ENCODE measurements around the gene FAM174A.
"Not testable (repeated sequence)": the region's sequence is repeated elsewhere in the genome, so short reads cannot be mapped to it uniquely, and the experiment has no call there.

Gene FAM174A

GRCh38 chr5:100576217-100576751 is 41.1 kb downstream of the FAM174A start:
- no peak for DNase-seq (ENCODE audit: low spot score)

- DNase-seq (ENCODE audit: low spot score) = no peak
These were observed 42.3 kb downstream of the FAM174A start for GRCh38 chr5:100577506-100577905.

GRCh38 chr5:100584069-100584468 is 48.9 kb downstream of the FAM174A start:
- no peak for DNase-seq (ENCODE audit: low spot score)

DNA sequence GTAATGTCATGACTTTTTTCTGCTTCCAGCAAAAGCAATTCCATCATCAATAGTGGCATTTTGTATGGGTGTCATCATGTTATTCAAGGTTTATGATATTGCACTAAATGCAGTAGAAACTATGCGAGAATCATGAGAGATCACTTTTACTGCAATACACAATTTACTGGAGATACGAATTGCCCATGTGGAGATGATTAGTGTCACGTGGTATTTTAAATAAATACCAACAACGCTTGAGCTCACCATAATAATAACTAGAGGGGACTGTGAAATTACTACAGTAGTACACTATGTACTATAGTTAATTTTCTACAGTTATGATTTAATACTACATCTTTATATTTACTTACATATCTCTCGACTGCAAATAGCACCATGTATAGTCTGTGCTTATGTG is 49.7 kb downstream of the FAM174A start:
- no peak for DNase-seq (ENCODE audit: low spot score)

DNA sequence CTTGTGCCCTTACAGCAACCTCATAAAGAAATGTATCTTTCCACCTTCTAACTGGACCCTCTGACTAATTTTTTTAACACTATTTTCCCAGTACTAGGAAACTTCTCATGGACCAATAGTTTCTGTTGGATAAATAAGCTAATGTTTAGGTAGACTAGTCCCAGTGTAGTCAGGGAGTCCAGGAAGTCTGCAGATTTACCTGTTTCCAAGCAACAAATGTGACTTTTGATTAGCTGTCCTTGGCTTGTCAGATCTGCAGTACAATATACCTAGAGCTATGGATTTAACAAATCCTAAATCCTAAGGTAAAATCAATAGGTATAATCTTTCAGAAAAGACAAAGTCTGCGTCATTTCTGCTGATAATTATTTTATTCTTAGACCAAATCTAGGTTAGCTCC is 55.7 kb downstream of the FAM174A start:
- no peak for DNase-seq (ENCODE audit: low spot score)

- no peak for DNase-seq (ENCODE audit: low spot score)
These were observed 60.1 kb downstream of the FAM174A start for GRCh38 chr5:100595152-100595811.

DNA sequence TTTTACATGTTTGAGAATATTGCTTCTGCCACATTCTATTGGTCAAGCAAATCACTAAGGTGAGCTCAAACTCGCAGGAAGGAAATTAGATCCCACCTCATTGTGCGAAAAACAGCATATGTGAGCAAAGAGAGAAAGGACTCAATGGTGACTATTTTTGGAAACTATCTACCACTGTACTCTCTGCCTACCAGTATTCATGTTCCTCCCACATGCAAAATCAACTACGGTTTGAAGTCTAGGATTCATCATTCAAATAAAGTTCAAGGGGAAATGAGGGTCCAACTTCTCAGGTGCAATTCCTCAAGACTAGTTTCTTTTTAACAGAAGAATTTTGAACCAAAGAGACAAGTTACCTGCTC is 60.6 kb downstream of the FAM174A start:
- DNase-seq (ENCODE audit: low spot score) = no peak

GRCh38 chr5:100598446-100598845 is 63.3 kb downstream of the FAM174A start:
- DNase-seq (ENCODE audit: low spot score) = no peak

- no peak for DNase-seq (ENCODE audit: low spot score)
These were observed 65.3 kb downstream of the FAM174A start for GRCh38 chr5:100600298-100600994.

DNA sequence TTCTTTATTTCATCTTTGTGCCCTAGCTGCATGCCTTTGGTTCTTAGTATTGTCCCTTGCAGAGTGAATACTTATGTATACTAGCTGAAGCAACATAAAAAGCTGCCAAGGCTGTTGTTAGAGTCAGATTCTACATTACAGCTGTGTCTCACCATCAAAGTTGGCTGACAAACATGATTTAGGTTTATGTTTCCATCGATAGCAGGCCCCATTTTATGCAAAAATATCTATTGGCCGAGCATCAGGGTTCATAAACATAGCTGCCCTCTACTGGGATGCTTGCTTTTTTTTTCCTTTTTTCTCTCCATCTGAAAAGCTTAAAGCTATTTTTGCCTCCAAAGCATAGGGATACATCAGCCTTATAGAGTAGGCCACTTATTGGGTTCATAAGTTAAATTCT is 68.0 kb downstream of the FAM174A start:
- DNase-seq (ENCODE audit: low spot score) = no peak

DNA sequence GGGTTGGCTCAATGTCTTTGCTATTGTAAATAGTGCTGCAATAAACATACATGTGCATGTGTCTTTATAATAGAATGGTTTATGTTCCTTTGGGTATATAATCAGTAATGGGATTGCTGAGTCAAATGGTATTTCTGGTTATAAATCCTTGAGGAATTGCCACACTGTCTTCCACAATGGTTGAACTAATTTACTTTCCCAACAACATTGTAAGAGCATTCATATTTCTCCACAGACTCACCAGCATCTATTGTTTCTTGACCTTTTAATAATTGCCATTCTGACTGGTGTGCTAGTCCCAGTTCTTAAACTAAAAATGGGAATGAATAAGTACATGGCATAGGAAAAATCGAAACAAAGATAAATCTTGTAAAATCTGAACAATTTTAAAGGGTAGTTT is 68.8 kb downstream of the FAM174A start:
- not testable (repeated sequence) for DNase-seq (ENCODE audit: low spot score)

GRCh38 chr5:100609594-100609993 is 74.4 kb downstream of the FAM174A start:
- DNase-seq (ENCODE audit: low spot score) = no peak

- no peak for DNase-seq (ENCODE audit: low spot score)
These were observed 79.1 kb downstream of the FAM174A start for GRCh38 chr5:100614308-100614707.

GRCh38 chr5:100615362-100615761 is 80.2 kb downstream of the FAM174A start:
- DNase-seq (ENCODE audit: low spot score) = no peak

DNA sequence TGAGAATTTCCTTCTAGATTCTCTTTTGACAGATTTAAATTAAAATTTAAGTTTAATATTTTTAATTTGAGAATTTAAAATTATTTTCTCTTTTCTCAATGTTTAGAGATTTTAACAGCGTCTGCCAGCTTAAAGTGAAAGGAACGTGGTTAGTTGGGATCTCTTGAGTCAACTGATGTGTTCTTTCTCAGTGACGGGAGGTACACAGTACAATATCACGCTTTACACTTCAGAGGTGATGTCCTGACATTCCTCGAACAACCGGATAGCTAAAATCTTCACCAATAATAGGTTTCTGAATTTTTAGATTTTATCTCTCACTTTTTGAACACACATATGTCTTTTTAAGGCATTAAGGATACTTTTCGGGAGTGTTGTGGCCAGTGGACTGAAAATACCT is 81.1 kb downstream of the FAM174A start:
- DNase-seq (ENCODE audit: low spot score) = no peak

- DNase-seq (ENCODE audit: low spot score) = no peak
These were observed 81.8 kb downstream of the FAM174A start for GRCh38 chr5:100616981-100617380.

DNA sequence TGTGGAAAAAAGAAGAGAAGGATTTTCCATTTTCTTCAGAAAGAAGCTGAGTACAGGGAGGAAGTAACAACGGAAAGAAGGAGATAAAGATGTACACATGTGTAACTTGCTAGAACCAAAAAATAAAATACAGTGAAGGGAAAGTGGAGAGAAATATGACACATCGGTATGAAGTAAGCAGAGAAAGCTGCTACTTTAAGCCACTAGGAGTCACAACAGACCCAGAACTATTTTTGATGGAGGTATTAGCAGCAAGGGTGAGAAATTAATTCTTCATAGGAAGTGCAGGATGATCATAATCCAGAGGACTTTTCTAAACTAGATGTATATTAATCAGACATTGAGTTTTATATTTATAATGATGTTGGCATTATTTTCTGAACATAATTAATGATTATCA is 88.5 kb downstream of the FAM174A start:
- DNase-seq (ENCODE audit: low spot score) = peak; percentile 50

GRCh38 chr5:100634937-100635534 is 99.9 kb downstream of the FAM174A start:
- DNase-seq (ENCODE audit: low spot score) = no peak

All from CD4-positive, alpha-beta T cell treated with Interleukin-15 for 4 hours (primary cell).